WTC11 (cell line): Measurements from ENCODE around the gene SP110.

ENCODE experiments used
- ATF1 ChIP-seq: sonication (generic); formaldehyde crosslinking; IDR thresholded peaks from 2 replicates; pipeline ENCODE4 v1.8.1; 2023; ENCODE audit warnings: mild to moderate bottlenecking, moderate library complexity, missing genetic modification reagents
- ATF3 ChIP-seq: sonication (generic); formaldehyde crosslinking; conservative IDR thresholded peaks from 2 replicates; pipeline ENCODE4 v1.8.1; 2022; ENCODE audit warnings: mild to moderate bottlenecking, missing genetic modification reagents
- CTCF ChIP-seq: fragments of 200-600 bp; IDR thresholded peaks from 2 replicates; pipeline ENCODE4 v1.8.0; 2022; ENCODE audit warnings: antibody characterized with exemption
- EMX1 ChIP-seq: fragments of 250-450 bp; sonication (Bioruptor Pico); IDR thresholded peaks from 2 replicates; pipeline ENCODE4 v1.8.0; 2021; ENCODE audit warnings: mild to moderate bottlenecking
- GABPB1 ChIP-seq: sonication (generic); formaldehyde crosslinking; IDR thresholded peaks from 2 replicates; pipeline ENCODE4 v1.8.1; 2023; ENCODE audit warnings: mild to moderate bottlenecking, missing genetic modification reagents
- MXD4 ChIP-seq: fragments of 250-450 bp; sonication (Bioruptor Pico); IDR thresholded peaks from 2 replicates; pipeline ENCODE4 v1.8.0; 2021; ENCODE audit warnings: mild to moderate bottlenecking, moderate library complexity, borderline replicate concordance
- ZNF396 ChIP-seq: fragments of 250-450 bp; sonication (Bioruptor Pico); IDR thresholded peaks from 2 replicates; pipeline ENCODE4 v1.8.0; 2021; ENCODE audit warnings: mild to moderate bottlenecking, moderate library complexity, borderline replicate concordance

- TF ChIP-seq GABPB1 (CRISPR knock-in tag) = no peak
- no peak for TF ChIP-seq ATF3 (CRISPR knock-in tag)
- TF ChIP-seq ZNF396 = no peak
- TF ChIP-seq ATF1 (CRISPR knock-in tag) = no peak
- no peak for TF ChIP-seq CTCF
- no peak for TF ChIP-seq MXD4
- no peak for TF ChIP-seq EMX1
These were observed 11.5 kb upstream of the SP110 start for GRCh38 chr2:230231251-230231650.
